HL-60 (cell line): Measurements from ENCODE around the gene SLC12A5.

ENCODE experiments used
- POLR2AphosphoS5 ChIP-seq: IDR thresholded peaks from 2 replicates; pipeline ENCODE4 v1.6.1; 2012; ENCODE audit warnings: low read depth
- TF ChIP-seq, protein P1 (sequence below): IDR thresholded peaks from one replicate; pipeline ENCODE4 v1.5.1; 2011; ENCODE audit warnings: low read length, control low read depth, inconsistent platforms; ENCODE audit not compliant: insufficient read depth

DNA sequence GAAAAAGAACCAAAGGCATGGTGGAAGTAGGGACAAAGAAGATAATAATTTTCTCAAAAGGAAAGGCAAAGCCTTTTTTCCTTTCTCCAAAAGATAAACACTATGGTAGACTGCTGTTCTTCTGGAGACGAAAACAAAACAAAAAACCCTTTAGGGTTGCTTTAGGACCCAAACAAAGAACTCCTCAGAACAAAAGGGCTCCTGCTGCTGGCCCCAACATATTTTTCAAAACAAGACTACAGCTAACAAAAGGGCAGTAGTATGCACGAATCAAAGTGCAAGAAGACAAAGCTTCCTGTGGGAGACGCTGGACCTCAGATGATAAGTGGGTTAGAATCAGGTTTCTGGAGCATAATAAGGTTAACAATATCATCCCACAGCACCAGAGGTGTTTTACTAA lies 45.0 kb downstream of the SLC12A5 start:
- TF ChIP-seq, protein P1, sequence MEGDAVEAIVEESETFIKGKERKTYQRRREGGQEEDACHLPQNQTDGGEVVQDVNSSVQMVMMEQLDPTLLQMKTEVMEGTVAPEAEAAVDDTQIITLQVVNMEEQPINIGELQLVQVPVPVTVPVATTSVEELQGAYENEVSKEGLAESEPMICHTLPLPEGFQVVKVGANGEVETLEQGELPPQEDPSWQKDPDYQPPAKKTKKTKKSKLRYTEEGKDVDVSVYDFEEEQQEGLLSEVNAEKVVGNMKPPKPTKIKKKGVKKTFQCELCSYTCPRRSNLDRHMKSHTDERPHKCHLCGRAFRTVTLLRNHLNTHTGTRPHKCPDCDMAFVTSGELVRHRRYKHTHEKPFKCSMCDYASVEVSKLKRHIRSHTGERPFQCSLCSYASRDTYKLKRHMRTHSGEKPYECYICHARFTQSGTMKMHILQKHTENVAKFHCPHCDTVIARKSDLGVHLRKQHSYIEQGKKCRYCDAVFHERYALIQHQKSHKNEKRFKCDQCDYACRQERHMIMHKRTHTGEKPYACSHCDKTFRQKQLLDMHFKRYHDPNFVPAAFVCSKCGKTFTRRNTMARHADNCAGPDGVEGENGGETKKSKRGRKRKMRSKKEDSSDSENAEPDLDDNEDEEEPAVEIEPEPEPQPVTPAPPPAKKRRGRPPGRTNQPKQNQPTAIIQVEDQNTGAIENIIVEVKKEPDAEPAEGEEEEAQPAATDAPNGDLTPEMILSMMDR = no peak
- TF ChIP-seq POLR2AphosphoS5 = no peak
